ENCODE measurements around the gene C2orf92. TPM values are rescaled to one million over a fixed set of nuclear protein-coding genes. Genes with fewer than 3 reads are reported as not detected.
A peak's percentile ranks its signal among the peaks of the same experiment; 100 is the strongest.

The C2orf92 gene
- total RNA-seq, 2 experiments from 2014 or later = 5.9 to 11.2 TPM

DNA sequence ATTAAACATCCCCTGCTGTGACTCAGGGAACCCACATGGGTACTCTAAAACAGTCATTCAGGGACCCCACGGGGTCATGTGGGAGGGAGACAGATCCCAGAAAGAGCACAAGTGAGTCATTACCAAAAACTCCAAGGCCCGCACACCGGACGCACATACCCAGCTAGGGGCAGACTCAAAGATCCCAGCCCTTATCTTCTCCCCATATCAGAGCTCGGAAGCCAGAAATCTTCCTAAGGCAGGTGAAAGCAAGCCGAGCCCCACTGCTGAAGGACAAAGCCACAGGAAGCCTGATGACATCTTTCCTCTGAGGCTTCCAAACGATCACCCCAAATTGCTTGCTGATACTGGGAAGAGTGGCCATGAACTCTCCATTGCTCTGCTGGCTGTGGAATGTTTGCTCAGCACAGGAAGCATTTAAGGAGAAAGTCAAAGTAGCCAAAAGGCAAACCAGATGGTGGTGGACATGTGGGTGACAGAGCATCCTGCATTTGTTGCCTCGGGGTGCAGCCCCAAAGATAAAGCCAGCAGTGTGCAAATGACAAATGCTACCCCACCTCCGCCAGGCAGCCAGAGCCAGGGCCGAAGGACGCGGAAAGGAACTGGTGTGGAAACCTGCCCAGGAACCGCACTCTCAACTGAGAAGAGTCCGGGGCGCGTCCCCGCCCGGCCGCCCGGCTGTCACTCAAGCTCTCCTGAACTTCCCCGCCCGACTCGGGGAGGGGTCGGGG, 6.5 kb upstream of the C2orf92 start:
- H3K4me1 ChIP-seq (ENCODE audit: insufficient read depth, low read length, poor library complexity, severe bottlenecking) = peaks cover 16% of the 10 kb centered on the region
- H4K20me1 ChIP-seq (ENCODE audit: insufficient read depth, low read length) = no peaks in the 10 kb centered on the region
- BruUV-seq (replicated peaks) = no TSS peak

DNA sequence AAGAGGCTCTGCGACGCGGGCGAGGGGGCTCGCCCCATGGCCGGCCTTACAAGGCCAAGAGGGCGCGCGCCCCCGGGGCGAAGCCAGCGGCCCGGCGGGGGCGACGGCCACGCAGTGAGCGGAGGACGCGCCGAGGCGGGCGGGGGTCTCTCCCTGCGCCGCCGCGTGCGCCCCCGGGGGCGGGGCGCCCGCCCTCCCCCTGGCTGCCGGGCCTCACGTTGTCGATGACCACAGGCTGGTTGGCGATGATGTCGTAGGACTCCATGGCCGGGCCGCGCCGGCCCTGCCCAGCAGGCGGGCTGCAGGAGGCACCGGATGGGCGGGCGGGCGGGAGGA, 5.9 kb upstream of the C2orf92 start:
- BruUV-seq (replicated peaks) = no TSS peak
- peak overlapping the region; percentile 93 for H3K4me2 ChIP-seq (ENCODE audit: low read length)
- peaks cover 19% of the 10 kb centered on the region; the same call in 1 of the 2 replicates for H3K36me3 ChIP-seq (ENCODE audit: insufficient read depth, low read length)
- H3K27ac ChIP-seq (ENCODE audit: low read depth, low read length, poor library complexity, severe bottlenecking) = peak overlapping the region; percentile 40
- no peak for DNase-seq (ENCODE audit: low spot score)
- no peaks in the 10 kb centered on the region for H3K9me3 ChIP-seq (ENCODE audit: low read length)
- ChIA-PET POLR2A (interaction anchor here (0.9 to 4.1 kb wide), 4 partner anchors 9 to 267 kb away, joined by 3 to 44 read pairs (median 3); partner anchors contain the start of genes ANKRD36B and COX5B), CTCF (ENCODE audit: unreplicated experiment) (interaction anchor here (1.5 kb wide), 1 partner anchor 18 kb away, joined by 4 read pairs; the partner anchor contains the start of gene COX5B)
- peak overlapping the region; percentile 90 for H3K4me3 ChIP-seq (ENCODE audit: low read depth, low read length, poor library complexity, severe bottlenecking)
- no peaks in the 10 kb centered on the region for H3K9me2 ChIP-seq (ENCODE audit: insufficient read depth, low read length)
- intact Hi-C loops (cut with micrococcal nuclease; ENCODE audit: unreplicated experiment) = no loop called here
- peaks cover 16% of the 10 kb centered on the region for H3K4me1 ChIP-seq (ENCODE audit: insufficient read depth, low read length, poor library complexity, severe bottlenecking)
- H3K79me2 ChIP-seq (ENCODE audit: insufficient read depth, low read depth, low read length) = peaks cover 21% of the 10 kb centered on the region; the same call in 1 of the 2 replicates
- H4K20me1 ChIP-seq (ENCODE audit: insufficient read depth, low read length) = no peaks in the 10 kb centered on the region
- H2AFZ ChIP-seq (ENCODE audit: low read length) = peak overlapping the region; percentile 2; the same call in 1 of the 2 replicates
- TF ChIP-seq, protein P1, sequence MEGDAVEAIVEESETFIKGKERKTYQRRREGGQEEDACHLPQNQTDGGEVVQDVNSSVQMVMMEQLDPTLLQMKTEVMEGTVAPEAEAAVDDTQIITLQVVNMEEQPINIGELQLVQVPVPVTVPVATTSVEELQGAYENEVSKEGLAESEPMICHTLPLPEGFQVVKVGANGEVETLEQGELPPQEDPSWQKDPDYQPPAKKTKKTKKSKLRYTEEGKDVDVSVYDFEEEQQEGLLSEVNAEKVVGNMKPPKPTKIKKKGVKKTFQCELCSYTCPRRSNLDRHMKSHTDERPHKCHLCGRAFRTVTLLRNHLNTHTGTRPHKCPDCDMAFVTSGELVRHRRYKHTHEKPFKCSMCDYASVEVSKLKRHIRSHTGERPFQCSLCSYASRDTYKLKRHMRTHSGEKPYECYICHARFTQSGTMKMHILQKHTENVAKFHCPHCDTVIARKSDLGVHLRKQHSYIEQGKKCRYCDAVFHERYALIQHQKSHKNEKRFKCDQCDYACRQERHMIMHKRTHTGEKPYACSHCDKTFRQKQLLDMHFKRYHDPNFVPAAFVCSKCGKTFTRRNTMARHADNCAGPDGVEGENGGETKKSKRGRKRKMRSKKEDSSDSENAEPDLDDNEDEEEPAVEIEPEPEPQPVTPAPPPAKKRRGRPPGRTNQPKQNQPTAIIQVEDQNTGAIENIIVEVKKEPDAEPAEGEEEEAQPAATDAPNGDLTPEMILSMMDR (conservative IDR thresholded peaks at IDR 0.05; ENCODE audit: low read length) = no peak
- no peak for TF ChIP-seq EZH2phosphoT487 (IDR thresholded peaks at IDR 0.05; ENCODE audit: borderline replicate concordance, low read depth, low read length)

More for the DNA sequence above, 6.5 kb upstream of the C2orf92 start:
- Histone ChIP-seq H3K9me2 (ENCODE audit: insufficient read depth, low read length) (no peaks in the 10 kb centered on the region), H3K79me2 (ENCODE audit: insufficient read depth, low read depth, low read length) (peaks cover 21% of the 10 kb centered on the region; the same call in 1 of the 2 replicates), H3K9me3 (ENCODE audit: low read length) (no peaks in the 10 kb centered on the region), H3K36me3 (ENCODE audit: insufficient read depth, low read length) (peaks cover 24% of the 10 kb centered on the region; the same call in 1 of the 2 replicates), H3K27ac (ENCODE audit: low read depth, low read length, poor library complexity, severe bottlenecking) (peak overlapping the region; percentile 40), H3K4me2 (ENCODE audit: low read length) (peak overlapping the region; percentile 93), H2AFZ (ENCODE audit: low read length) (peak overlapping the region; percentile 2; the same call in 1 of the 2 replicates), H3K4me3 (ENCODE audit: low read depth, low read length, poor library complexity, severe bottlenecking) (peak overlapping the region; percentile 90)
- intact Hi-C loops (cut with micrococcal nuclease; ENCODE audit: unreplicated experiment) = no loop called here
- peak; percentile 73 for DNase-seq (ENCODE audit: low spot score)
- POLR2A ChIA-PET = interaction anchor here (0.6 to 4.1 kb wide), 5 partner anchors 9 to 334 kb away, joined by 3 to 44 read pairs (median 6); partner anchors contain the start of gene COX5B
- CTCF ChIA-PET (ENCODE audit: unreplicated experiment) = interaction anchor here (0.8 to 1.5 kb wide), 3 partner anchors 11 to 17 kb away, joined by 3 to 7 read pairs (median 3); partner anchors contain the start of gene COX5B
- no peak for TF ChIP-seq EZH2phosphoT487 (IDR thresholded peaks at IDR 0.05; ENCODE audit: borderline replicate concordance, low read depth, low read length)
- TF ChIP-seq, protein P1 (conservative IDR thresholded peaks at IDR 0.05; ENCODE audit: low read length) = no peak
